Effector CD4-positive, alpha-beta T cell (primary cell): Measurements from ENCODE around the gene KIAA0040.
"Not testable (repeated sequence)": the region's sequence is repeated elsewhere in the genome, so short reads cannot be mapped to it uniquely, and the experiment has no call there.

Source experiments
- DNase-seq: peaks from one replicate; pipeline ENCODE4 v3.0.0-alpha.2; 2020

The KIAA0040 gene

DNA sequence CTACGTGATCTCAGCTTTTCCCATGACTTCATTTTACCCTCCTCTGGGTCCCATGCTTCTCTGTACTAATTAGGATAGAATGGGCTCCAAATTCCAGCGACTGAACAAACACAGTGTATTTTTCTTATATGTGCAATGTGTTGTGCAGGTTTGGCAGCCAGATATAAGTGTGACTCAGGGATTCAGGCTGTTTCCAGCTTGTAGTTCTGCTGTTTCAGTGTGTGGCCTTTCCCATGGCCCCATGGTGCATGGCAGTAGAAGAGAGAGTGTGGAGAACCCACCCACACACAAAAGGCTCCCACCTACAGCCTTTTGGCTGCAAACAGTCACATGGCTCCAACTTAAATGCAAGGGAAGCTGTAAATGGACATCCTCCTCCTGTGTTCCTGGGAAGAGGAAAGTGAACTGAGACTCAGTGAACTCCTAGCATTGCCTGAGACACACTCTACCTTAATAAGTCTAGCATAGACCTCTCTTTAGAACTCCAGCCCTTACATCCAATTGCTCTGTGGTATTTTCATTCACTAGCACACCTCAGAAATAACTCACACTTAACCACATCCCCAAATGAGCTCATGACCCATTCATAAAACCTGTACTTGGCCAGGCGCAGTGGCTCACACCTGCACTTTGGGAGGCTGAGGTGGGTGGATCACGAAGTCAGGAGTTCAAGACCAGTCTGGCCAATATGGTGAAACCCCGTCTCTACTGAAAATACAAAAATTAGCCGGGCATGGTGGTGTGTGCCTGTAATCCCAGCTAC lies 58.7 kb downstream of the KIAA0040 start:
- DNase-seq, result no peak

DNA sequence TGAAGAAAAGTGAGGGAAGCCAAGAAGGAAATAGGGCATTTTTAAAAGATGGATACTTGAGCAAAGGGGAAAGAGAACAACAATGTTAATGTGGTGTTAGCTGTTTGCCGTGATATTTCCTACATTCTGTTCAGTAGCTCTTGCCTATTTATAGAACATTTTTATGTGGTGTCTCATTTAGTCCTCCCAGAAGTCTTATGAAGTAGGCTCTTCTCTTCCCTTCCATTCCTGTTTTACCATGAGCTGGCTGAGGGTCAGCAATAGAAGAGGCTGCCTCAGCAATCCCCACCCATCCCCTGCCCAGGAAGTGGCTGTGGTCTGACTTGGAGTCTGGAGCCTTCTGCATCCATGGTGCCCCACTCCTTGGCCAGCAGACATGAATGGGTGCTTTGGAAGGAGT lies 60.1 kb downstream of the KIAA0040 start:
- no peak for DNase-seq

DNA sequence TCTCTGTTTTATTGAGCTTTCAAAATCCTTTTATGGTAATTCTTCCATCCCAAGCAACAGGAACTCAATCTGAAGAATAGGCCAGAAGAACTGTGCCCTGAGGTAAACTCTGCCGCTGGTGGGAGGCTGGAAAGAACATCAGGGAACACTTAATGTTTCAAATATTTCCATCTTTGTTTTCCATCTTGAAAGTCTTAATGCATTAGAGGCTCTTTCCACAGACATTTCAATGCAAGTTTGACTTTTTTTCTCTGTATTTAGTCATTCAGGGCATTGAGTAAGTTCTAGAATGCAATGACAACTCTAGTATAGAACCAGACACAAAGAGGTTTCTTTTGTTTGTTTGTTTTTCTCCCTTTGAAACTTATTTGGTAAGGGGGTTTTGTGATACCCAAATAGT lies 61.5 kb downstream of the KIAA0040 start:
- no peak for DNase-seq

DNA sequence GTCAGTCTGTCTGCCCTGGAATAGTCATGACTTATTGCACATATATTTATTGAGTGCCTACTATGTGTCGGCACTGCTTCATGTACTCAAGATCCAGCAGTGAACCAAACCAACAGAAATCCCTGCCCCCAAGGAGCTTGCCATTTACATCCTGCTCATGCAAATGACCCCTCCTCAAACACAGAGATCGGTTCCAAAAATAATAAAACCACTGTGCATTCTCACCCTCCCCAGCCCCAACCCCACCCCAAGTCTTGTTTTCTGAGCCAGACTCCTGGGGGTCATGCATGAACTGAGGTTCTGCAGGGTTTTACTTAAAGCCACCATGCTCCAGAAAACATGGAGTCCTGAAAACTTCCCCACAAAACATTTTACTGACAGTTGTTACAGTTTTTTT lies 61.9 kb downstream of the KIAA0040 start:
- DNase-seq, result no peak

DNA sequence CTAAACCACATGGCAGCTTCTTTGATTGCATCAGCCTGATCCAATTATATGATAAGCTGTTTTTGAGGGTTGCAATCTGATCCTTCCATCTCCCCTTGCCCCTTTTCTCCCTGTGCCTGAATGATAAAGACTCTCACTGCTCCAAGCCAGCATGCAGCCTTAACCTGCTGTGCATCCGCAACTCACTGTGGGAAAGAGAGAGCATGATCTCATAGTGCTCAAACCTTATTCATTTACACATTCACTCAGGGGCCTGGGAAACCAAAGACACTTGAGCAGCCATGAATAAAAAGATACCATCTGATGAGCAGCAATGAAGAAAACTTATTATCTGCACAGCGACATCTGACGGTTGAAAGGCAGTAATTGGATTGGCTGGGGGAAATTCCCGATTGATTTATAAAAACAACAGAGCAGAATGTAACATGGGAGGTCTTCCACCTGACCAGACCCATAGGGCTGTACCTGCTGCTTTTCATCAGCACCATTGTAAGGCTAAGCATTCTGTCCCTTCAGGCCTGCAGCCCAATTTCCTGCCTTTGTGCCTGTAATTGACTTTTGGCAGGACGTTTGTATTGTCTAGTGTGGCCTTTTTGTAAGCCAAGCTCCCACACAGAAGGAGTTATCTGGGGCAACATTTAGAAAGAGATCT lies 62.5 kb downstream of the KIAA0040 start:
- no peak for DNase-seq

DNA sequence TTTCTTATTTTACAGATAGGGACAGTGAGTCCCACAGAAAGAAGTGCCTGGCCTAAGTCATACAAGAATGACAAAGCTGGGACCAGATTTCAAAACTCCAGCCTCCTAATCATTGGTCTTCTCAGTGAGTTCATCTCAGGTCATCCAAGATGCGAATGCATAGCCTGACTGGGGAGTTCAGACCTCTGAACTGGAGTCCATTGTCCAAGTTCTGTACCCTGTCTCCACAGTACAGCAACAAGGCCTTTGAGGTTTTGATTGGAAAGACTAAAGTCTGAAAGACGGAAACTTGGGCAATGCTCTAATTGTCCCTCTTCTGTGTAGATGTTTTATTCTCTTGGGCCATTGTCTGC lies 63.0 kb downstream of the KIAA0040 start:
- DNase-seq, result no peak

DNA sequence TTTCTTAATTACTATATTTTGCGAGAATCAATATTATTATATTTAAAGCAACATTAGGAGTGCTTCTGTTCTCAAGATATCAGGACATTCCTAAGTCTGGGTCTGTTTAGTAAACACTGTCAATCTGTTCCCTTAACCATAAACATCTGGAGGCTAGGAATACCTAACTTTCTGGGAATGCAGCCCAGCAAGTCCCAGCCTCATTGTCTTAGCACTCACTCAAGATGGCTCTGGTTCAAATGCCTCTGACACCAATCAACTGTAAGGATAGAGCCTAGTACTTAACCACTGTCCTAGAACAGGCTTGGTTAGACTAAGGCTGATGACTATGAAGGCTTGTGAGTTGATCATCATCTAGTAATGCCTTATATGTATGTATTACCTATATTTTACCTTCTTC lies 63.4 kb downstream of the KIAA0040 start:
- DNase-seq, result no peak

DNA sequence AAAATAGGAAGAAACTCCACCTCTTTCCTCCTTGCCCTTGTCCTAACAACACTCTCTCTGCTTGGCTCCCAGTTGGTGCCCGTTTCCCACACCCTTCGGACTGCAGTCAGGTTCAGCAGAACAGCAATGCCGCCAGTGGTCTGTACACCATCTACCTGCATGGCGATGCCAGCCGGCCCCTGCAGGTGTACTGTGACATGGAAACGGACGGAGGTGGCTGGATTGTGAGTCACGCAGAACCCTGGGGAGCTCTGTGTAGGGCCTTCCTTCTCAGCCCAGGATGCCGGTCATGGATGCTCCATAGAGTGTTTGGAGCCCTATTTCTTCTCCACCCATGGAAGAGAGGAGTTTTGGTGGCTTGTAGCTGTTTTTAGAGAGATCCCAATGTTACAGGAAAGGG lies 64.1 kb downstream of the KIAA0040 start:
- no peak for DNase-seq

DNA sequence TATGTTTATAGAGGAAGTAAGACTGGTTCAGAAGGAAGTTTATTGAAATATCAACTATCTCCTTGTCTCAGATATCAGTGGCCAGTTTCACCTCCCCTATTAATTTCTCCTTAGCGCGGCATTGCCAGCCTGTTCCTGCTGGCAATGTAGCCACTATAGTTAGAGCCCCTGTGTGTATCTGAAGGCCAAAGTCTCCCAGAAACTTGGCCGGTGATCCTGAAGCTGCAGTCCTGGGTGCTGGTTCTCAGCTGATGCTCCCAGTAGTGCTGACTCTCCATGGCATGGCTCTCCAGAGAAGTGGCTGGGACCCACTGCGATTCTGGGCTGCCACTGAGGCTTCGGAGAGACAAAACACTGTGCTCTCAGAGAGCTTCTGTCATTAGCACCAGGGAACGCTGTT lies 65.0 kb downstream of the KIAA0040 start:
- no peak for DNase-seq

DNA sequence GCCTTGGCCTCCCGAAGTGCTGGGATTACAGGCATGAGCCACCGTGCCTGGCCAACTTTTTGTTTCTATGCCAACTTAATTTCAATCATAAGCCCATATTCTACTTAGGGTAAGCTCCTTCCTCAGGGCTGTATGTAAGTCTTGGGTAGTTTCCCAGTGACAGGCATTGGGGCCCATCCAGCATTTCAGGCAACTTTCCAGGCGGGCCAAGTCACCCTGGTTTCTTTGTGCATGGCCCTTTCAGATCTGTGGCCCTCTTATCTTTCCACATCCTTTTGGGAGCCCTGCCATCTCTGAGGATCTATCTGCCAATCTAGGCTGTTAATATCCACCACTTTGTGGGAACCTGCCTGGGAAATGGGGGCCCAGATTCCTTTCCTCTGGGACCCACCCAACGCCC lies 66.2 kb downstream of the KIAA0040 start:
- no peak for DNase-seq

DNA sequence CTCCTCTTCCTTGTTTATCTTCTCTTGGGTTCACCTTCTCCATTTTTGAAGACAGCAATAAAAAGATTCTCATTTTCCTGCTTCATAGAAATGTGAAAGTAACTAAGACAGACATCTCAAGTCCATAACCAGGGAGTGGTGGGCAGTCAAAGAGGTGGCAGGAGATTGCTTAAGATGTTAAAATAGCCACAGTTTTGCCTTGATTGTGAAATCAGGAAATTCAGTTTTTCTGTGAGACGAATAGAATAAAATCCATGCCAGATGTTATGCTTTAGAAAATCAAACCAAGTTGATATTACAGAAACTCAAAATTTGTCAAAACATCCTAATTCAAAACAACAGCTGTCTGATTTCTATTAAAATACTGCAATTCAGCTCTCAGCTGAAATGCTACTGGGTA lies 67.7 kb downstream of the KIAA0040 start:
- no peak for DNase-seq

DNA sequence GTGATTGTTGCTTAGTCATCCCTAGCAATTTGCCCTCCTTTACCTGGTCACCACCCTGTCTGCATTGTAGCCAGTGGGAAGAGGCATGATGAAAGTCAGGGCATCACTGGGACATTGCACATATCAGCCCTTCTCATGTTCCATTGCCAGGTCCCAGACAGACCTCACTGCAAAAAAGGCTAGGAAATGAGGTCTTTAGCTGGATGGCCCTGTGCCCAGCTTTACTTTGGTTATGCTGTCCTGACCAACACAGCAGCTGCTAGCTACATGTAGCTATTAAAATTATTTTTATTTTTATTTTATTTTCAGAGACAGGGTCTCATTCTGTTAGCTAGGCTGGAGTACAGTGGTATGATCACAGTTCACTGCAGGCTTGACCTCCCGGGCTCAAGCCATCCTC lies 72.1 kb downstream of the KIAA0040 start:
- DNase-seq, result no peak

DNA sequence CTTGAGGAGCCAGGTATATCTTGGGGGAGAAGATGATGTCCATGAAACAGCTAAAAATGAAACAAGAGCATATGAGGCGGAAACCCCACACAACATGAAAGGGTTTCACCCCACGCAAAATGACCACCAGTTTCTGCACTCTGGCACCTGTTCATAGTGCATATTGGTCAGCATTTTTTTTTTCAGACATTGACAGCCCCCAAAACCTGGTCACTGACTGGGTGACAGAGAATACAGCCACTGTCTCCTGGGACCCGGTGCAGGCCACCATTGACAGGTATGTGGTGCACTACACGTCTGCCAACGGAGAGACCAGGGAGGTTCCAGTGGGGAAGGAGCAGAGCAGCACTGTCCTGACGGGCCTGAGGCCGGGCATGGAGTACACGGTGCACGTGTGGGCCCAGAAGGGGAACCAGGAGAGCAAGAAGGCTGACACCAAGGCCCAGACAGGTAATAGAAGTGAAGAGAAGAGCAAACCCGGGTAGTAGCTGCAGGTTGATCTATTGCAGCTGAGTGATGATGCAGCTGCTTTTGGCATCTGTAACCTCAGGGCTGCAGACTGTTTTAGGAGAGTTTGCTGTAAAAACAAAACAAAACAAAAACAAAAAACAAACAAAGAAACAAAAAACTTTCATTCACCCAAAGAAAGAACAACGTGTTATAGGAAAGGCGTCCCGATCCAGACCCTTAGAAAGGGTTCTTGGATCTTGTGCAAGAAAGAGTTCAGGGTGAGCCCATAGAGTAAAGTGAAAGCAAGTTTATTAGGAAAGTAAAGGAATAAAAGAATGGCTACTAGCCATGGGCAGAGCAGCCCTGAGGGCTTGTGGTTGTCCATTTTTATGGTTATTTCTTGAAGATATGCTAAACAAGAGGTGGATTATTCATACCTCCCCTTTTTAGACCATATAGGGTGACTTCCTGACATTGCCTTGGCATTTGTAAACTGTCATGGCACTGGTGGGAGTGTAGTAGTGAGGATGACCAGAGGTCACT lies 73.9 kb downstream of the KIAA0040 start:
- no peak for DNase-seq

DNA sequence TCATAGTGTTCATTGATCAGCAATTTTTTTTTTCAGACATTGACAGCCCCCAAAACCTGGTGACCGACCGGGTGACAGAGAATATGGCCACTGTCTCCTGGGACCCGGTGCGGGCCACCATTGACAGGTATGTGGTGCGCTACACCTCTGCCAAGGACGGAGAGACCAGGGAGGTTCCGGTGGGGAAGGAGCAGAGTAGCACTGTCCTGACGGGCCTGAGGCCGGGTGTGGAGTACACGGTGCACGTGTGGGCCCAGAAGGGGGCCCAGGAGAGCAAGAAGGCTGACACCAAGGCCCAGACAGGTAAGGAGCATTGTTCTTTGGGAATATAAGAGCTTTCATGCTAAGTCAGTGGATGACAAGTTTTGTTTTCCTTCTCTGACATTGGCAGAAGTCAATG lies 75.7 kb downstream of the KIAA0040 start:
- DNase-seq, result no peak

DNA sequence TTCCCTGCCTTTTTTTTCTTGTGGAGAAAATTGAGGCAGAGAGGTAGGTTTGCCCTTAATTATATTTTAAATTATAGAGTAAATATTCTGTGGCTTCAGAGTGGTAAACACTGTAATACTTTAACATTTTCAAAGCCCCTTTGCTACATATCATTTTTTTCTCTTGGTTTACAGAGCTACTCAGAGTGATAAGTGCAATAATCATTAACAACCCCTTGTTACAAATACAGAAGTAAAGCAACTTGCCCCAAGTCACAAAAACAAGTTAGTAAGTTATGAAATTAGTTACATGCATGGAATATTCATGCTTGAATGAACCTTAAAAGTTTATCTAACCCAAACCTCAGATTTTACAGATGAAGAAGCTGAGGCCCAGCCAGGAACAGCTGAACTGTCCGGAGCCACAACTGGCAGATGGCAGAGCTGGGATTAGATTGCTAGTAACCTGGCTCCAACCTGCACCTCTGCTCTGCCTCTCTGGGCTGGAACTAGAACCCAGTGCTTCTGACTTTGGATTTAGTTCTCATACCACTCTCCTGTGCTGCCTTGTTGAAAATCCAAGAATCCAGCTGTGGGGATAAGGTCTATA lies 76.3 kb downstream of the KIAA0040 start:
- DNase-seq, result no peak

DNA sequence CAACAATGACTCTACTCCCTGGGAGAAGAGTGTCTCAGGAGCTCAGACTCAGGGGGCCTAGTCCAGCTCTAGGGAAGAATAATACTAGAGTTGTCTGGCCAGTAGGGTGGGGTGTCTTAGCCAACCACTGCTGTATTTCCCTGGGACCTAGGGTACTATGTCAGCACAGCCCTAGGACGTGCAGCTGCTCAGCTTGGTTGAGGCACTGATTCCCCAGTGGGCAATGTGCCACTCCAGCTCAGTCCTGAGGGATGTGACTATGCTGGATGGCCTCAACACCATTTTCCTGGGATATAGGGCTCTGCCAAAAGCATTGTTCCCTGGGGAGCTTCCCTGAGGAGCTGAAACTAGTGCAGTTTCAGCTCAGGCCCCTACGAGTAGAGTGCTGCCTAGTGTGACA lies 77.6 kb downstream of the KIAA0040 start:
- no peak for DNase-seq

DNA sequence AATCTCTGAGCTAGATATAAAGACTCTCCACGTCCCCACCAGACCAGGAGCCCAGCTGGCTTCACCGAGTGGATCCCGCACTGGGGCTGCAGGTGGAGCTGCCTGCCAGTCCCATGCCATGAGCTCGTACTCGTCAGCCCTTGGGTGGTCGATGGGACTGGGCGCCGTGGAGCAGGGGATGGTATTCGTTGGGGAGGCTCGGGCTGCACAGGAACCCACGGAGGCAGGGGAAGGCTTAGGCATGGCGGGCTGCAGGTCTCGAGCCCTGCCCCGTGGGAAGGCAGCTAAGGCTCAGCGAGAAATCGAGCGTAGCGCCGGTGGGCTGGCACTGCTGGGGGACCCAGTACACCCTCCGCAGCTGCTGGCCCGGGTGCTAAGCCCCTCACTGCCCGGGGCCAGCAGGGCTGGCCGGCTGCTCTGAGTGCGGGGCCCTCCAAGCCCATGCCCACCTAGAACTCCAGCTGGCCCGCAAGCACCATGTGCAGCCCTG lies 84.2 kb downstream of the KIAA0040 start:
- DNase-seq, result not testable (repeated sequence)
